Tibial nerve (tissue), 4 donors: ENCODE measurements around the gene SREBF2.

Source experiments
- CTCF ChIP-seq, 5 experiments: fragments of 200-600 bp in 3 of 5; fragments of 450-650 bp in 2 of 5; sonication (generic) in 3 of 5; IDR thresholded peaks; one replicate each; pipeline ENCODE4 v1.5.1; 2016 to 2019; ENCODE audit warnings: antibody characterized with exemption in 5 of 5, mild to moderate bottlenecking in 3 of 5, moderate library complexity in 2 of 5
- EP300 ChIP-seq, 2 donors: sonication (generic); formaldehyde crosslinking; IDR thresholded peaks; one replicate each; pipeline ENCODE4 v1.6.1; 2017; ENCODE audit warnings: antibody characterized with exemption in 2 of 2, mild to moderate bottlenecking in 1 of 2
- POLR2A ChIP-seq, 2 donors: fragments of 450-650 bp; IDR thresholded peaks; one replicate each; pipeline ENCODE4 v1.6.1; 2017; ENCODE audit warnings: antibody characterized with exemption in 2 of 2, mild to moderate bottlenecking in 2 of 2, moderate library complexity in 2 of 2

GRCh38 chr22:41927813-41928212 is 94.9 kb downstream of the SREBF2 start:
- no peak for TF ChIP-seq CTCF (IDR thresholded peaks at IDR 0.05)
- no peak for TF ChIP-seq EP300 (IDR thresholded peaks at IDR 0.05)
- TF ChIP-seq POLR2A (IDR thresholded peaks at IDR 0.05): no peak
